Measurements from ENCODE around the gene IDUA.

The IDUA gene

DNA sequence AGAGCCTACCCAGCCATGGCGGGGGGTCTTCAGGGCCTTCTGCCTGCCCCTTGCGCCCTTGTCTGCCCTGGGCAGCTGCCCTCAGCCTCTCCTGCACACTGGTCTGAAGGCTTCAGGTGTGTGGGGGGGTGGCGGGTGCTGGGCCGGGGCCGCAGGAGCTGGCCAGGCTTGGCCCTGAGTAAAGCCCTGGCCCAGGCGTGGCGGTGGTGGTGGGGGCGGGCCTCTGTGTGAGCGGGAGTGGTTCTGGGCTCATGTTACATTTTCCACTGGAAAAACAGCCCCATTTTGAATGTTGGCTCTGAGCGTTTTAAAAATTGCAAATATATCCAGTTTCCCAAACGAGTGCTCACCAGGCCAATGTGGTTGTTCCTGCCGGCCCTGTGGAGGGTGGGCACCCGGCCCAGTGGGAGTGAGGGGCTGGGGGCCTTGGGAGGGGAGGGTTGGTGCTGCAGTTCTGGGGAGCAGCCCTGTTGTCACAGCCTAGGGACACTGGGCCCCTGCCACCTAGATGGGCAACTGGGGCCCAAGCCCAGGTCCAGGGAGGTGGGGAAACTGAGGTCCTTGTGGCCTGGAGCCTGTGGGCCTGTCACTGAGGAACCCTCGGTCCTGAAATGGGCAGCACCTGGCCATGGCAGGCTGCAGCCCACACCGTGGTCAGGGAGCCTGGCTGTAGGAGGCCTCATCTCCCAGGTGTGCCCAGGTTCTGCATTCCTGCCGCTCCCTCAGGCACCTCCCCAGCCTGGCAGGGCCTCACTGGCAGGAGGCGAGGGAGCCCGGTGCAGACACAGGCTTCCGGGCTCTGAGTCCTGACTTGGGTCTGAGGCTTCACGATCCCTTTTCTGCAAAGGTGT lies 52.9 kb downstream of the IDUA start:
- Histone ChIP-seq H3K4me1 (peaks cover 13 to 78% (median 65%) of the 10 kb centered on the region in 4 donors), H3K27ac (peak overlapping the region; percentile 66 to 69), H3K36me3 (no peaks in the 10 kb centered on the region), H3K27me3 (peaks cover 0 to 2% of the 10 kb centered on the region in 2 donors), H3K4me3 (no peak overlapping the region), H3K9me3 (no peaks in the 10 kb centered on the region)
- DNase-seq = peak; percentile 57 to 85
- TF ChIP-seq CTCF (IDR thresholded peaks at IDR 0.05) = no peak
- intact Hi-C loops (cut with DNase I; ENCODE audit: low total_unique reads) = no loop called here

DNA sequence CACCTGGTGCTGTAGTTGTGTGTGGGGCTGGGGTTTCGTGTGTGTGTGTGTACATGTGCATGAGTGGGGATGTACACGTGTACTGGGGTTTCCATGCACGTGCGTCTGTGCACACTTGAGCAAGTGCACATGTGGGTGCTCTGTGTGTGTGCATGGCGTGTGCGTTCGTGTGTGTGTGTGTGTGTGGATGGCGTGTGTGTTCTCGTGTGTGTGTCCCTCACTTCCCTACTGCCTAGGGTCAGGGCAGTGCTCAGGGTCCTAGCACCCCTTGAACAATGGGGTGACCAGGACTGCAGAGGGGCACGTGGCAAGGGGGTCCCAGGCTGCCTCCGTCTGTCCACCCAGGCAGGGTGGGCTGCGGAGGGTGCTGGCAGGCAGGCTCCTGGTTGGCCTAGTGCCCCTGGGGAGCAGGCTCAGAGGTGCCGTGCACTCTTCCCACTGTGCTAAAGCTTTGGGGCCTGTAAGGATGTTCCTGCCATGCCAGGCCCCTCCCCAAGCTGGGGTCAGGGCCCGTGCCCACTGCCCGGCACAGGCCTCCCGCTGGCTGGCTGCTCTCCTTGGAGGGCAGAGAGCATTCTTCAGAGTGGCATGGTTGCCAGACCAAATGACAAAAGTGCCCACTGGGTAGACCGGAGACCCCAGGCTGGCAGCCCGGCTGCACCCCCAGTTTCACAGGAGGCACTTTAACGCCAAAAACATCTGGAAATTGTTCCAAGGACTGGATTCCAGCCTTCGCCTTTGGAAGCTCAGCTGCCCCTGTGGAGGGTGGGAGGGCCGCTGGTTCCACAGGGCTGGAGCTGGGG lies 53.7 kb downstream of the IDUA start:
- Histone ChIP-seq H3K4me3 (no peak overlapping the region), H3K27me3 (peaks cover 0 to 11% of the 10 kb centered on the region in 2 donors), H3K36me3 (no peaks in the 10 kb centered on the region), H3K27ac (peak overlapping the region; percentile 45 to 66), H3K9me3 (no peaks in the 10 kb centered on the region), H3K4me1 (peaks cover 13 to 74% (median 61%) of the 10 kb centered on the region in 4 donors)
- no peak for TF ChIP-seq CTCF (IDR thresholded peaks at IDR 0.05)
- intact Hi-C loops (cut with DNase I; ENCODE audit: low total_unique reads) = no loop called here
- DNase-seq = no peak

GRCh38 chr4:1041147-1041935 lies 54.5 kb downstream of the IDUA start:
- no peaks in the 10 kb centered on the region for H3K36me3 ChIP-seq
- DNase-seq = no peak
- peak overlapping the region in 1 of 2 donors; percentile 6 for H3K4me3 ChIP-seq
- H3K27ac ChIP-seq = peak overlapping the region; percentile 17 to 45
- TF ChIP-seq CTCF (IDR thresholded peaks at IDR 0.05) = no peak
- intact Hi-C loops (cut with DNase I; ENCODE audit: low total_unique reads) = no loop called here
- H3K9me3 ChIP-seq = no peaks in the 10 kb centered on the region
- peaks cover 0 to 14% of the 10 kb centered on the region in 2 donors for H3K27me3 ChIP-seq
- H3K4me1 ChIP-seq = peaks cover 13 to 67% (median 56%) of the 10 kb centered on the region in 4 donors

DNA sequence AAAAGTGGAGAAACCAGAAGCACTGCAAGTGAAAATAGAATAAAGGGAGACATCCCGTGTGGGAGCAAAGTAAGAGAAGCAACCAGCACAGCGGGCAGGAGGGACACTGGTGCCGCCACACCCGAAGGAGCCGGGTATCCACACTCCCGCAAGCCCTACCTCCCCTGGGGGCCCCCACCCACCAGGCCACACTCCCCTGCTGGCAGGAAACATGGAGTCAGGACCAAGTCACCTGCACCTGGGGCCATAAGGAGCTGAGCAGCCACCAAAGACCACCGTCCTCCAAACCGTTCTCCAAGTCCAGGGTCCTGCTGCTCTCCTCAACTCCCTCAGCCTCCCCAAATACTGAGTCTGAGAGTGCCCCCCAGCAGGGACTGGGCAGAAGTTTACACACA lies 55.1 kb downstream of the IDUA start:
- intact Hi-C loops (cut with DNase I; ENCODE audit: low total_unique reads) = loop anchor here (2.0 kb wide), 1 partner anchor 31 kb away; the partner anchor contains the start of gene FGFRL1
- Histone ChIP-seq H3K27ac (peak overlapping the region; percentile 17 to 45), H3K4me1 (peaks cover 13 to 73% (median 58%) of the 10 kb centered on the region in 4 donors), H3K9me3 (no peaks in the 10 kb centered on the region), H3K36me3 (no peaks in the 10 kb centered on the region), H3K27me3 (peaks cover 0 to 14% of the 10 kb centered on the region in 2 donors), H3K4me3 (peak overlapping the region in 1 of 2 donors; percentile 6)
- DNase-seq = no peak
- no peak for TF ChIP-seq CTCF (IDR thresholded peaks at IDR 0.05)

All from tibial artery (tissue), 4 donors.